Panc1 (cell line): ENCODE data around the gene HYDIN. TPM values are rescaled to one million over a fixed set of nuclear protein-coding genes. Genes with fewer than 3 reads are reported as not detected.

Experiments used
- ATAC-seq: fragments of 200-7000 bp; cut with Tn5 transposase; 2 replicates; pipeline ENCODE4 v1.9.1; 2020; ENCODE audit warnings: mild to moderate bottlenecking, moderate library complexity
- BruUV-seq: library from RNA; stranded (reverse); fragments of 400-500 nt; replicated peaks from 2 replicates; lab custom pipeline; 2021; lab: Mats Ljungman, UMichigan
- CTCF ChIA-PET: fragments of 300-600 bp; sonication (Branson Sonifier 250); formaldehyde crosslinking; loops from one replicate; lab custom pipeline; 2022; ENCODE audit warnings: antibody characterized with exemption; lab: Charles Lee
- POLR2A ChIA-PET: fragments of 300-600 bp; sonication (Branson Sonifier 250); formaldehyde crosslinking; loops from one replicate; lab custom pipeline; 2022; ENCODE audit warnings: antibody characterized with exemption; lab: Charles Lee
- DNase-seq: peaks from one replicate; pipeline ENCODE4 v3.0.0-alpha.2; 2010; ENCODE audit warnings: low read depth, low spot score
- H3K27ac ChIP-seq: 2 replicates; pipeline ENCODE4 v1.5.1; 2011; ENCODE audit warnings: mild to moderate bottlenecking, low read length, inconsistent platforms
- H3K27me3 ChIP-seq: fragments of 200-500 bp; sonication (Bioruptor generic); 2 replicates; pipeline ENCODE4 v1.6.0; 2014; ENCODE audit warnings: low read length, inconsistent platforms; ENCODE audit not compliant: control insufficient read depth, insufficient read depth
- H3K36me3 ChIP-seq: fragments of 200-500 bp; sonication (Bioruptor generic); 2 replicates; pipeline ENCODE4 v1.5.1; 2014; ENCODE audit warnings: inconsistent platforms, mild to moderate bottlenecking, low read length, moderate library complexity; ENCODE audit not compliant: control insufficient read depth, insufficient read depth
- H3K4me1 ChIP-seq: 2 replicates; pipeline ENCODE4 v1.5.1; 2011; ENCODE audit warnings: inconsistent platforms, mild to moderate bottlenecking, low read length, moderate library complexity; ENCODE audit not compliant: control insufficient read depth, insufficient read depth
- H3K4me3 ChIP-seq, 2 experiments: 2 replicates each; pipeline ENCODE4 v1.5.1; 2011 to 2012; ENCODE audit warnings: low read depth in 2 of 2, low read length in 2 of 2, mild to moderate bottlenecking in 2 of 2, inconsistent platforms in 1 of 2, moderate library complexity in 1 of 2
- H3K9me3 ChIP-seq: fragments of 200-500 bp; sonication (Bioruptor generic); 2 replicates; pipeline ENCODE4 v1.5.1; 2014; ENCODE audit warnings: low read depth, mild to moderate bottlenecking, inconsistent platforms, low read length, moderate library complexity; ENCODE audit not compliant: control insufficient read depth, insufficient read depth
- CTCF ChIP-seq: fragments of 450-650 bp; IDR thresholded peaks from 2 replicates; pipeline ENCODE4 v1.5.1; 2017; ENCODE audit warnings: mild to moderate bottlenecking
- REST ChIP-seq, 2 experiments: IDR thresholded peaks; 2 replicates each; pipeline ENCODE4 v1.6.1; 2011 to 2012; ENCODE audit warnings: low read depth in 2 of 2, control low read depth in 1 of 2, low read length in 1 of 2, mild to moderate bottlenecking in 1 of 2, moderate library complexity in 1 of 2; ENCODE audit not compliant: insufficient read depth in 1 of 2
- SIN3A ChIP-seq: IDR thresholded peaks from 2 replicates; pipeline ENCODE4 v1.6.1; 2012; ENCODE audit warnings: low read depth, mild to moderate bottlenecking, low read length, moderate library complexity, borderline replicate concordance; ENCODE audit not compliant: insufficient read depth
- TCF7L2 ChIP-seq: IDR thresholded peaks from 2 replicates; pipeline ENCODE4 v1.6.1; 2011; ENCODE audit warnings: mild to moderate bottlenecking, low read depth, low read length, inconsistent platforms
- in situ Hi-C: cut with HindIII; loops from 2 replicates; pipeline ENCODE4 v1.10.0; 2016; ENCODE audit warnings: low sequenced_read_pairs, low pct_unique_long_range_greater_than_20kb
- intact Hi-C: fragments of 100-400 bp; cut with micrococcal nuclease; formaldehyde crosslinking; loops from one replicate; pipeline ENCODE4 v1.10.0; 2022; ENCODE audit not compliant: unreplicated experiment
- total RNA-seq: library from RNA; stranded (reverse); gene quantifications from one replicate; pipeline ENCODE4 v1.2.1, GENCODE V29; 2021; ENCODE audit not compliant: unreplicated experiment

Gene HYDIN
- total RNA-seq, 1 experiment from 2014 or later: 0.80 TPM

GRCh38 chr16:71217506-71217905, 13.0 kb downstream of the HYDIN start:
- H3K27ac ChIP-seq: no peak overlapping the region
- ChIA-PET CTCF (no interaction called here), POLR2A (no interaction called here)
- no peaks in the 10 kb centered on the region for H3K9me3 ChIP-seq
- no peaks in the 10 kb centered on the region for H3K36me3 ChIP-seq
- in situ Hi-C loops (no loop called here), intact Hi-C loops (loop anchor here (10.0 kb wide), 1 partner anchor 137 kb away; the partner anchor contains the start of gene CALB2)
- H3K4me1 ChIP-seq: no peaks in the 10 kb centered on the region
- DNase-seq (no peak), ATAC-seq (no peak)
- no peaks in the 10 kb centered on the region for H3K27me3 ChIP-seq
- TF ChIP-seq TCF7L2: no peak
- TF ChIP-seq REST (IDR thresholded peaks at IDR 0.05; ENCODE audit: insufficient read depth in 1 of 2, low read depth in 2 of 2, low read length in 1 of 2): no peak
- no peak for TF ChIP-seq CTCF
- BruUV-seq: no TSS peak
- no peak overlapping the region for H3K4me3 ChIP-seq

- no peaks in the 10 kb centered on the region for H3K9me3 ChIP-seq
- ChIA-PET POLR2A (no interaction called here), CTCF (no interaction called here)
- H3K27ac ChIP-seq: no peak overlapping the region
- ATAC-seq (no peak), DNase-seq (no peak)
- no peaks in the 10 kb centered on the region for H3K36me3 ChIP-seq
- no peaks in the 10 kb centered on the region for H3K27me3 ChIP-seq
- H3K4me1 ChIP-seq: no peaks in the 10 kb centered on the region
- intact Hi-C loops (loop anchor here (10.0 kb wide), 1 partner anchor 138 kb away; the partner anchor contains the start of gene CALB2), in situ Hi-C loops (no loop called here)
- H3K4me3 ChIP-seq: no peak overlapping the region
- no peak for TF ChIP-seq SIN3A
- no peak for TF ChIP-seq REST (IDR thresholded peaks at IDR 0.05; ENCODE audit: insufficient read depth in 1 of 2, low read depth in 2 of 2, low read length in 1 of 2)
- no TSS peak for BruUV-seq
Observed at GRCh38 chr16:71216714-71217113, 13.8 kb downstream of the HYDIN start.
